Loucy (cell line): ENCODE data around the gene ADISSP.

ENCODE experiments used
- H2AFZ ChIP-seq: fragments of 200-600 bp; sonication (generic); 2 replicates; pipeline ENCODE4 v1.6.0; 2016; ENCODE audit warnings: antibody characterized with exemption, mild to moderate bottlenecking, low read length, moderate library complexity
- H3F3A ChIP-seq: fragments of 200-600 bp; 2 replicates; pipeline ENCODE4 v1.6.0; 2016; ENCODE audit warnings: antibody characterized with exemption, low read depth, mild to moderate bottlenecking
- H3K27me3 ChIP-seq: fragments of 200-600 bp; sonication (generic); 2 replicates; pipeline ENCODE4 v1.6.1; 2014; ENCODE audit warnings: low read length, mild to moderate bottlenecking; ENCODE audit not compliant: insufficient read depth, poor library complexity, severe bottlenecking
- H3K36me3 ChIP-seq: fragments of 200-600 bp; sonication (generic); 2 replicates; pipeline ENCODE4 v1.6.1; 2016; ENCODE audit warnings: low read length; ENCODE audit not compliant: insufficient read depth
- H3K4me1 ChIP-seq: fragments of 200-600 bp; sonication (generic); 2 replicates; pipeline ENCODE4 v1.5.1; 2014; ENCODE audit warnings: low read length, mild to moderate bottlenecking; ENCODE audit not compliant: insufficient read depth, poor library complexity, severe bottlenecking
- H3K4me2 ChIP-seq: fragments of 200-600 bp; sonication (generic); 2 replicates; pipeline ENCODE4 v1.6.0; 2014; ENCODE audit warnings: antibody characterized with exemption, low read length, low read depth, mild to moderate bottlenecking; ENCODE audit not compliant: poor library complexity, severe bottlenecking
- H3K4me3 ChIP-seq: fragments of 200-600 bp; sonication (generic); 2 replicates; pipeline ENCODE4 v1.5.1; 2014; ENCODE audit warnings: low read length, mild to moderate bottlenecking, mixed read lengths; ENCODE audit not compliant: poor library complexity, severe bottlenecking
- H3K79me2 ChIP-seq: fragments of 200-600 bp; sonication (generic); 2 replicates; pipeline ENCODE4 v1.6.1; 2014; ENCODE audit warnings: low read length; ENCODE audit not compliant: insufficient read depth
- H3K9ac ChIP-seq: fragments of 200-600 bp; sonication (generic); 2 replicates; pipeline ENCODE4 v1.6.0; 2014; ENCODE audit warnings: mild to moderate bottlenecking, low read depth, low read length, moderate library complexity; ENCODE audit not compliant: poor library complexity, severe bottlenecking
- H3K9me2 ChIP-seq: fragments of 200-600 bp; sonication (generic); replicated peaks from 2 replicates; pipeline ENCODE4 v1.6.1; 2016; ENCODE audit warnings: low read depth, low read length, mixed read lengths
- H3K9me3 ChIP-seq: fragments of 200-600 bp; sonication (generic); 2 replicates; pipeline ENCODE4 v1.6.1; 2014; ENCODE audit warnings: mild to moderate bottlenecking, antibody characterized with exemption, low read length, low read depth; ENCODE audit not compliant: insufficient read depth
- H4K20me1 ChIP-seq: fragments of 200-600 bp; sonication (generic); 2 replicates; pipeline ENCODE4 v1.6.0; 2014; ENCODE audit warnings: antibody characterized with exemption, low read length, mild to moderate bottlenecking; ENCODE audit not compliant: insufficient read depth, poor library complexity, severe bottlenecking
- EZH2phosphoT487 ChIP-seq: fragments of 200-600 bp; IDR thresholded peaks from 2 replicates; pipeline ENCODE4 v1.6.1; 2018; ENCODE audit warnings: antibody characterized with exemption, mild to moderate bottlenecking, moderate library complexity, borderline replicate concordance
- TF ChIP-seq, protein P1 (sequence below): fragments of 200-600 bp; sonication (generic); conservative IDR thresholded peaks from 2 replicates; pipeline ENCODE4 v1.5.1; 2014; ENCODE audit warnings: mild to moderate bottlenecking, antibody characterized with exemption, low read length

ADISSP gene

DNA sequence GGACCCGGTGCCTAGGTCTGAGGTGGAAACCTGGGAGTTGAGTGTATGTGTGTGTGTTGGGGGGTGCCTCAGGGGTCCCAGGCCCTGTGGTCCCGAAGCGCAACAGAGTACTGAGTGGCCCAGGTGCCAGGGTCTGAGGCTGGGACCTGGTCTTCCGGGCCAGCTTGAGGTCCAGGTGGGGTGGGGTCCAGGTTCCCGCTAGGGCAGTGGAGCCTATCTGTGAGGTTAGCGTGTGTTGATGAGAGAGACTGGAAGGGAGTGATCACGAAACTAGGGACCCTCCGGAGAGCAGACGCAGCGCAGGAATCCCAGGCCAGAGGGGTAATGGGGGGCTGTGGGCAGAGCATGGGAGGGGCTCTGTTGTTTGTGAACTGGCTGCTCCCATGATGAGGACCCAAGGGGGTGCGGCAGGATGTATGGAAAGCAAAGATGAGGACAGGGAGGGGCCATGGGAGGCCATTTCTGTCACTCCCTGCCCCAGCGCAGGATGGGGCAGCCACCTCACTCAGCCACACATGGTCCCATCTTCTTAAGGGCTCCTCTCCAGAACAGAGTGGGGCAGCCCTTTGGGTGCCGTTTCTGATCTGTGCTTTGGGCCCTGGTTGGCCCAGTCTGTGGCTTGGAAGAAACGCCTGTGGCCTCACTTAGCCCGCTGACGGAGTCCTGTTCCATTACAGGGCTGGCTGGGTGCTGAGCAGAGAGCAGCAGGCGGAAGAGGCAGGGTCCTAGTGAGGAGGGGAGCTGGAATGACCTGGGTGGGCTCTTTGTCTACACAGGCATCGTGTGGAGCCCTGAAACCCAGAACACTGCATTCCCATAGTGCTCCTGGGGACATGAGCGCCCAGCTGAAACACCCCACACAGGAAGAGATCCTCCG is 34.2 kb downstream of the ADISSP start:
- no peak overlapping the region for H3K4me3 ChIP-seq
- no peak overlapping the region for H3K4me2 ChIP-seq

DNA sequence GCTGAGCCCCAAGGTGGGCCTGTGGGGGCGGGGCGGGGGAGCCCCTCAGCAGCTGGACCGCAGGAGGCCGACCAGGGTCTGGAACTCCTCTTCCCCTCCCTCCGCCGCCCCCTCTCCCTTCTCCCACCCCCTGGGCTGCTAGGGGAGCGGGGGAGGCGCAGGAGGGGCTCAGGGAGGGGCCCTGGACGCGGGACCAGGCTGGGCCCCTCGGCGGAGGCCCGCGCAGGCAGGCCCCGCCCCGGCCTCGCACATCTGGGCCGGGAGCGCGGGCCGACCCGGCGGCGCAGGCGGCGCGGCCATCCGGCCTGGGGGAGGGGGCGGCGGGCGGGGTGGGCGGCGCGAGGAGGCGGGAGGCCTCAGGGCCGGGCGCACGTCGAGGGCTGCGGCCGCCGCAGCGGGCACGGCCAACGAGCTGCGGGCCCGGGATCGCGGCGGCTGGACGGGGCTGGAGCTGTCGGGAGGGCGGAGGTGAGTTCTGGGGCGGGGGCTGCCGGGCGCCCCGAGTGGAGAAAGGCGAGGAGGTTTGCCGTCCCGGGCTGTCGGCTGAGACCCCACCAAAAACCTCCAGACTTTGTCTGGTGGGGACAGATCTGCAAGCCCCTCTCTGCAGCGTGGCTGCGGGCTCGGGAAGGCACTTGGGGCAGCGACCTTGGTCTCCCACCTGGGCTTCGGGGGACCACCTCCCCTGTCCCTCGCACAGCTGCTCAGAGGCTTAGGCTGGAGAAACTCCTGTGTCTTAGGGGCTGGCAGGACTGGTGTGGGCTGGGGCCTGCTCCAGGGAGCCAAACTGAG is 35.0 kb downstream of the ADISSP start, which contains the start of gene HSPA12B:
Gene HSPA12B (plus strand): TSS at position 359 of the 792 bp plus-strand sequence. CDS start 5,990 bp downstream, outside the sequence.
- H3K9me2 ChIP-seq: no peaks in the 10 kb centered on the region
- no peaks in the 10 kb centered on the region for H3K79me2 ChIP-seq
- H3K9me3 ChIP-seq: no peaks in the 10 kb centered on the region
- no peak within 1 kb of the TSS for H2AFZ ChIP-seq
- H3F3A ChIP-seq: no peaks in the 10 kb centered on the region
- no peaks in the 10 kb centered on the region for H3K27me3 ChIP-seq
- H3K4me3 ChIP-seq: no peak within 1 kb of the TSS
- H3K4me1 ChIP-seq: peaks cover 3% of the 10 kb centered on the region
- H3K9ac ChIP-seq: no peak within 1 kb of the TSS
- no peak for TF ChIP-seq EZH2phosphoT487
- TF ChIP-seq, protein P1, sequence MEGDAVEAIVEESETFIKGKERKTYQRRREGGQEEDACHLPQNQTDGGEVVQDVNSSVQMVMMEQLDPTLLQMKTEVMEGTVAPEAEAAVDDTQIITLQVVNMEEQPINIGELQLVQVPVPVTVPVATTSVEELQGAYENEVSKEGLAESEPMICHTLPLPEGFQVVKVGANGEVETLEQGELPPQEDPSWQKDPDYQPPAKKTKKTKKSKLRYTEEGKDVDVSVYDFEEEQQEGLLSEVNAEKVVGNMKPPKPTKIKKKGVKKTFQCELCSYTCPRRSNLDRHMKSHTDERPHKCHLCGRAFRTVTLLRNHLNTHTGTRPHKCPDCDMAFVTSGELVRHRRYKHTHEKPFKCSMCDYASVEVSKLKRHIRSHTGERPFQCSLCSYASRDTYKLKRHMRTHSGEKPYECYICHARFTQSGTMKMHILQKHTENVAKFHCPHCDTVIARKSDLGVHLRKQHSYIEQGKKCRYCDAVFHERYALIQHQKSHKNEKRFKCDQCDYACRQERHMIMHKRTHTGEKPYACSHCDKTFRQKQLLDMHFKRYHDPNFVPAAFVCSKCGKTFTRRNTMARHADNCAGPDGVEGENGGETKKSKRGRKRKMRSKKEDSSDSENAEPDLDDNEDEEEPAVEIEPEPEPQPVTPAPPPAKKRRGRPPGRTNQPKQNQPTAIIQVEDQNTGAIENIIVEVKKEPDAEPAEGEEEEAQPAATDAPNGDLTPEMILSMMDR: no peak
- no peaks in the 10 kb centered on the region for H3K36me3 ChIP-seq
- H4K20me1 ChIP-seq: no peaks in the 10 kb centered on the region
- no peak within 1 kb of the TSS for H3K4me2 ChIP-seq

More for the DNA sequence above, 34.2 kb downstream of the ADISSP start:
- Histone ChIP-seq H3K4me1 (peaks cover 3% of the 10 kb centered on the region), H3K27me3 (no peaks in the 10 kb centered on the region), H3K79me2 (no peaks in the 10 kb centered on the region), H3K9me3 (no peaks in the 10 kb centered on the region), H3K9ac (no peak overlapping the region), H4K20me1 (no peaks in the 10 kb centered on the region), H3K9me2 (no peaks in the 10 kb centered on the region), H3F3A (no peaks in the 10 kb centered on the region), H3K36me3 (no peaks in the 10 kb centered on the region), H2AFZ (no peak overlapping the region)
- TF ChIP-seq, protein P1: no peak
- no peak for TF ChIP-seq EZH2phosphoT487

DNA sequence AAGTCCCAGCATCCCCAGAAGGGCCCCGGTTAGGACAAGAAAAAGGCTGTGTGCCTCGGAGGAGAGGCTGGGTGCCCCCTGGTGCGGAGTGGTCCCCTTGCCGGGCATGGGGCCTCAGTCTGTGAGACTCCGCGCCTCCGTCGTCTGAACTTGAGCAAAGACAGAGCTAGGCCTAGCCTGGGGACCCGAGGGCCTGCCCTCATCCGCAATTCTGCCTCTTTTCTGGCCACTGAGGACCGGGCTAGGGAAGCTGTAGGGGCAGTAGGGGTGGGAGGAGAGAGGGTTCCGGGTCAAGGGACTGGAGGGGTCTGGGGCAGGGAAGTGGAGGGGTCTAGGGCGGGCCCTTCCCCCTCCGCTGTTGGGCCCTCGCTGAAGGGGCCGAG is 35.6 kb downstream of the ADISSP start:
- no peaks in the 10 kb centered on the region for H4K20me1 ChIP-seq
- H3K79me2 ChIP-seq: no peaks in the 10 kb centered on the region
- no peaks in the 10 kb centered on the region for H3K27me3 ChIP-seq
- TF ChIP-seq EZH2phosphoT487: no peak
- TF ChIP-seq, protein P1: no peak
- H3K4me3 ChIP-seq: no peak overlapping the region
- no peaks in the 10 kb centered on the region for H3K9me3 ChIP-seq
- peaks cover 3% of the 10 kb centered on the region for H3K4me1 ChIP-seq
- no peaks in the 10 kb centered on the region for H3K36me3 ChIP-seq
- no peaks in the 10 kb centered on the region for H3F3A ChIP-seq
- no peak overlapping the region for H3K9ac ChIP-seq
- no peak overlapping the region for H3K4me2 ChIP-seq
- H3K9me2 ChIP-seq: no peaks in the 10 kb centered on the region
- no peak overlapping the region for H2AFZ ChIP-seq
